Measurements from ENCODE around the gene RNF212B. TPM values are rescaled to one million over a fixed set of nuclear protein-coding genes. Genes with fewer than 3 reads are reported as not detected.

RNF212B gene
- total and polyA plus RNA-seq, 2 donors (not counting 3 experiments of a cell fraction or from before 2014, with no cell fraction given): not detected

DNA sequence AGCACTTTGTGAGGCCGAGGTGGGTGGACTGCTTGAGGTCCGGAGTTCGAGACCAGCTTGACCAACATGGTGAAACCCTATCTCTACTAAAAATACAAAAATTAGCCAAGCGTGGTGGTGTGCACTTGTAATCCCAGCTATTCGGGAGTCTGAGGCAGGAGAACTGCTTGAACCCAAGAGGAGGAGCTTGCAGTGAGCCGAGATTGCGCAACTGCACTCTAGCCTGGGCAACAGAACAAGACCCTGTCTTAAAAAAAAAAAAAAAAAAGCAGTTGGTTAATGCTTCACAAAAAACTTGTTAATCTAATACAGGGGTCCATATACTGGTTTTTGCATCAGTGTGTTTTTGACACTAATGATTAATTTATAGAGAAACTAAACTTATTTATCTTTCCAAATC, 35.7 kb upstream of the RNF212B start:
- H3K9ac ChIP-seq (replicated peaks; ENCODE audit: extremely low read depth, insufficient read depth, low read length): no peak overlapping the region
- intact Hi-C loops (cut with micrococcal nuclease): no loop called here

More for the DNA sequence above, 35.7 kb upstream of the RNF212B start:
- TF ChIP-seq FOS (IDR thresholded peaks at IDR 0.05; ENCODE audit: borderline replicate concordance, insufficient read depth, low read length): no peak
- no peak for TF ChIP-seq POLR2A (IDR thresholded peaks at IDR 0.05; ENCODE audit: low read depth, low read length)
- no peak for TF ChIP-seq EZH2 (IDR thresholded peaks at IDR 0.05; ENCODE audit: borderline replicate concordance, low read depth, low read length, severe bottlenecking)
- TF ChIP-seq GATA2 (IDR thresholded peaks at IDR 0.05; ENCODE audit: insufficient read depth, insufficient read length, low read depth, low read length): no peak
- no peak for TF ChIP-seq MYC (IDR thresholded peaks at IDR 0.05; ENCODE audit: low read depth, low read length)
- TF ChIP-seq, protein P1, sequence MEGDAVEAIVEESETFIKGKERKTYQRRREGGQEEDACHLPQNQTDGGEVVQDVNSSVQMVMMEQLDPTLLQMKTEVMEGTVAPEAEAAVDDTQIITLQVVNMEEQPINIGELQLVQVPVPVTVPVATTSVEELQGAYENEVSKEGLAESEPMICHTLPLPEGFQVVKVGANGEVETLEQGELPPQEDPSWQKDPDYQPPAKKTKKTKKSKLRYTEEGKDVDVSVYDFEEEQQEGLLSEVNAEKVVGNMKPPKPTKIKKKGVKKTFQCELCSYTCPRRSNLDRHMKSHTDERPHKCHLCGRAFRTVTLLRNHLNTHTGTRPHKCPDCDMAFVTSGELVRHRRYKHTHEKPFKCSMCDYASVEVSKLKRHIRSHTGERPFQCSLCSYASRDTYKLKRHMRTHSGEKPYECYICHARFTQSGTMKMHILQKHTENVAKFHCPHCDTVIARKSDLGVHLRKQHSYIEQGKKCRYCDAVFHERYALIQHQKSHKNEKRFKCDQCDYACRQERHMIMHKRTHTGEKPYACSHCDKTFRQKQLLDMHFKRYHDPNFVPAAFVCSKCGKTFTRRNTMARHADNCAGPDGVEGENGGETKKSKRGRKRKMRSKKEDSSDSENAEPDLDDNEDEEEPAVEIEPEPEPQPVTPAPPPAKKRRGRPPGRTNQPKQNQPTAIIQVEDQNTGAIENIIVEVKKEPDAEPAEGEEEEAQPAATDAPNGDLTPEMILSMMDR (IDR thresholded peaks at IDR 0.05; ENCODE audit: extremely low read depth in 1 of 2, insufficient read depth in 1 of 2, low read depth in 1 of 2, low read length in 2 of 2): no peak
- TF ChIP-seq POLR2AphosphoS5 (IDR thresholded peaks at IDR 0.05; ENCODE audit: insufficient read depth, low read depth, low read length): no peak
- TF ChIP-seq JUN (IDR thresholded peaks at IDR 0.05; ENCODE audit: borderline replicate concordance, insufficient read depth, insufficient read length, low read depth): no peak
- TF ChIP-seq, protein P2, sequence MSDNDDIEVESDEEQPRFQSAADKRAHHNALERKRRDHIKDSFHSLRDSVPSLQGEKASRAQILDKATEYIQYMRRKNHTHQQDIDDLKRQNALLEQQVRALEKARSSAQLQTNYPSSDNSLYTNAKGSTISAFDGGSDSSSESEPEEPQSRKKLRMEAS (IDR thresholded peaks at IDR 0.05; ENCODE audit: insufficient read depth, insufficient read length): no peak
- ChIA-PET POLR2A (no interaction called here), CTCF (interaction anchor here (0.6 to 4.6 kb wide), 5 partner anchors 12 to 750 kb away, joined by 3 to 41 read pairs (median 3); partner anchors contain the start of gene RNF212B)
- H3K9me1 ChIP-seq (replicated peaks; ENCODE audit: control insufficient read depth, extremely low read depth, insufficient read depth, low read length): no peaks in the 10 kb centered on the region
- H3K4me1 ChIP-seq (ENCODE audit: control insufficient read depth, extremely low read depth, insufficient read depth, low read length): no peaks in the 10 kb centered on the region
- no peak overlapping the region for H3K27ac ChIP-seq (ENCODE audit: insufficient read depth, low read depth, low read length)
- FAIRE-seq (no peak), DNase-seq (ENCODE audit: low read depth, low spot score) (no peak)
- H2AFZ ChIP-seq (ENCODE audit: low read depth, low read length): no peak overlapping the region
- H3K4me3 ChIP-seq (replicated peaks in 1 of 3; ENCODE audit: insufficient read depth in 1 of 3, low read depth in 1 of 3, low read length in 3 of 3): no peak overlapping the region
- H3K36me3 ChIP-seq (ENCODE audit: control insufficient read depth in 2 of 2, extremely low read depth in 1 of 2, insufficient read depth in 2 of 2, low read length in 2 of 2): no peaks in the 10 kb centered on the region
- no peaks in the 10 kb centered on the region for H3K79me2 ChIP-seq (ENCODE audit: control insufficient read depth, insufficient read depth, low read length)
- peaks cover 5 to 7% of the 10 kb centered on the region in 2 experiments for H3K27me3 ChIP-seq (ENCODE audit: control insufficient read depth in 2 of 2, insufficient read depth in 2 of 2, low read length in 2 of 2)
- H3K9me3 ChIP-seq (replicated peaks; ENCODE audit: control insufficient read depth, insufficient read depth, low read length): no peaks in the 10 kb centered on the region
- BruUV-seq (replicated peaks): no TSS peak
- H4K20me1 ChIP-seq (replicated peaks; ENCODE audit: control insufficient read depth, extremely low read depth, insufficient read depth, low read length): no peaks in the 10 kb centered on the region
- no peak overlapping the region for H3K4me2 ChIP-seq (ENCODE audit: insufficient read depth, low read length)
- dilution Hi-C loops (cut with MboI; ENCODE audit: extremely low pct_ligation_motif_present, low sequenced_read_pairs): no loop called here

Measured in endothelial cell of umbilical vein (primary cell).